ENCODE data around the gene STXBP1. TPM values are rescaled to one million over a fixed set of nuclear protein-coding genes. Genes with fewer than 3 reads are reported as not detected.

STXBP1 gene
- 12.6 and 19.9 TPM in 2 replicates for total RNA-seq

DNA sequence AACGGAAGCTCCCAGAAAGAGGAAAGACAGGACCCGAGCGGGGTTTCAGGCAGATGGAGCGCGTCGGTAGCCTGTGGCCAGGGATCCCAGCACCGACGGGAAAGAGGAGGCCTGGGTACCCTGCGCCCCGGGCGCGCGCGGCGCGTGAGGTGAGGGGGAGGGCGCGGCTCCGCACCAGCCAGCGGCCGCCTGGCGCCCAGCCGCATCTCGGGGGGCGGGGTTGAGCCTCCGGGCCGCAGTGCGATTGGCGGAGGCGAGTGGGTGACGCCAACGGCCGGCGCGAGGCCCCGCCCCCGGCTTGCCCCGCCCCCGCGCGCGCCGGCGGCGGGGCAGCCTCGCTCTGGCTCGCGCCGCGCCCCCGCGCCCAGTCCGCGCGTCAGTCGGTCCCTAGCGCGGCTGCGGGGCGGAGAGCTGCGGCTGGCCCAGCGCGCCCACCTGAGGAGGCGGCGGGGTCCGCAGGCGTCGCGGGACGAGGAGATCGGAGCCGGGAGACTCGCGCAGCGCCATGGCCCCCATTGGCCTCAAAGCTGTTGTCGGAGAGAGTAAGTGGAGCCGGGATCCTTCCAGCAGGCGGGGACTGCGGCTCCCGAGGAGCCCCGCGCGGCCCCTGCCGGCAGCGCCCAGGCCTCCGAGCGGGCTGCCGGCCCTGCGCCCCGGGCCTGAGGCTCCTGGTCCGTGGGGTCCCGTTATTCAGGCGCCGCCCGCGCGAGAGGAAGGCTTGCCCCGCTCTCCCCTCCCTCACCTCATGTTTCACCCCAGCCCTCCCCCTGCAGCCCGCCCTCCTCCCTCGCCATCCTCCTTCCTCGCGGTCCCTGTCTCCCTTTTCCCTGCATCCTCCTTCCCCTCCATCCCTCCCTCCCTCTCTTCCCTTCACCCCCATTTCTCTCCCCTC, at the start of gene STXBP1:
TSS of gene STXBP1 (plus strand) at position 379 of the 892 bp plus-strand sequence. CDS start at position 506, 127 bp downstream.
- DNase-seq (ENCODE audit: low read depth): peak; percentile 82
- TF ChIP-seq, protein P1, sequence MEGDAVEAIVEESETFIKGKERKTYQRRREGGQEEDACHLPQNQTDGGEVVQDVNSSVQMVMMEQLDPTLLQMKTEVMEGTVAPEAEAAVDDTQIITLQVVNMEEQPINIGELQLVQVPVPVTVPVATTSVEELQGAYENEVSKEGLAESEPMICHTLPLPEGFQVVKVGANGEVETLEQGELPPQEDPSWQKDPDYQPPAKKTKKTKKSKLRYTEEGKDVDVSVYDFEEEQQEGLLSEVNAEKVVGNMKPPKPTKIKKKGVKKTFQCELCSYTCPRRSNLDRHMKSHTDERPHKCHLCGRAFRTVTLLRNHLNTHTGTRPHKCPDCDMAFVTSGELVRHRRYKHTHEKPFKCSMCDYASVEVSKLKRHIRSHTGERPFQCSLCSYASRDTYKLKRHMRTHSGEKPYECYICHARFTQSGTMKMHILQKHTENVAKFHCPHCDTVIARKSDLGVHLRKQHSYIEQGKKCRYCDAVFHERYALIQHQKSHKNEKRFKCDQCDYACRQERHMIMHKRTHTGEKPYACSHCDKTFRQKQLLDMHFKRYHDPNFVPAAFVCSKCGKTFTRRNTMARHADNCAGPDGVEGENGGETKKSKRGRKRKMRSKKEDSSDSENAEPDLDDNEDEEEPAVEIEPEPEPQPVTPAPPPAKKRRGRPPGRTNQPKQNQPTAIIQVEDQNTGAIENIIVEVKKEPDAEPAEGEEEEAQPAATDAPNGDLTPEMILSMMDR (IDR thresholded peaks at IDR 0.05; ENCODE audit: insufficient read depth, low read depth, low read length): peak; percentile 4
- peak within 1 kb of the TSS; percentile 77 for H3K4me3 ChIP-seq (ENCODE audit: low read depth, low read length)

DNA sequence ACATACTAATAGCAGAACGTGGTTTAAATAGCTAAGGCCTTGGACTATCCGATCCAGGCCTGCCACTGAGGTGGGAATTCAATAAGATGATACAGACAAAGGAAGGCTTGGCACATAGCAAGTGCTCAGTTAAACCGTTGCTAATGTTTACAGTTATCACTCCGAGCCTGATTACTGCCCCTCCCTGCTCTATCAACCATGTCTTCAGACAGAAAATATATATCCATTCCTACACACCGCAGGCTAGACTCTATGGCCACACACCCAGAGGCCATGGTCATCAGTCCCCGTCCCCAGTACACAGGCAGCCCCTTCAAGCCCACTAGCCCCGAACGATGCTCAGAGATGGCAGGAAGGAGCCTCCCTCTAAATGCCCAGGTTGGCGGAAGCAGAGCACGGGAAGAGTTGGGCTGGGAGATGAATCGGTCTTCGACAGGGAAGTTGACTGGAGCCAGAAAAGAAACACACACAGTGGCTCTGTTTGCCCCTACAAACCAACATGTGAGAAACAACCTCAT, 49.7 kb upstream of the STXBP1 start:
- H3K4me3 ChIP-seq (ENCODE audit: low read depth, low read length): no peak overlapping the region

DNA sequence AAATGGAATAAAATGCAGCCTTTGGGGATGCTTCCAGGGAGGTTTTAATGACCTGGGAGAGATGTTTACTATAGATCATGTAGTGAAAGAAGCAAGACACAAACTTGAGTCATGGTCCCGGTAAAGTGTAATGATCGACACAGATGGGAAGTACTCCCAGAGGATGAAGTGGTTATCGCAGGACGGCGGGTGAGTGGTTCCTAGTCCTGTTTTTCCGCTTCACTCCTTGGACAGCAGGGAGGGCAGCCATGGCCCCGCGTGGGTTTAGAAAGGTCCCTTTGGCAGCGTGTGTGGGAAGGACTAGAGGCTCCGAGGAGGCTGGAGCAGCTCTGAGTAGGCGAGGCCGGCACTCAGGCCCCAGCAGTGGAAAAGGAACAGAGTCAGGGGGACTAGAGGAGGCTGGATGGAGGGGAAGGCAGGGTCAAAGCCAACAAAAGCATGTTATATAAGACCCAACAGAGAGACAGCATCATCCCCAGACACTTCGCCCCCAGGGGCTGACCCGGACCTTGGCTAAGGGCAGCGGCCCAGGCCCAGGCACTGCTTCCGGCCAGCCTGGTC, 49.2 kb upstream of the STXBP1 start:
- H3K4me3 ChIP-seq (ENCODE audit: low read depth, low read length): peak overlapping the region; percentile 26
- DNase-seq (ENCODE audit: low read depth): peak; percentile 91
- TF ChIP-seq, protein P1 (IDR thresholded peaks at IDR 0.05; ENCODE audit: insufficient read depth, low read depth, low read length): peak; percentile 25

More for the DNA sequence above, 49.7 kb upstream of the STXBP1 start:
- TF ChIP-seq, protein P1 (IDR thresholded peaks at IDR 0.05; ENCODE audit: insufficient read depth, low read depth, low read length): no peak
- DNase-seq (ENCODE audit: low read depth): no peak

DNA sequence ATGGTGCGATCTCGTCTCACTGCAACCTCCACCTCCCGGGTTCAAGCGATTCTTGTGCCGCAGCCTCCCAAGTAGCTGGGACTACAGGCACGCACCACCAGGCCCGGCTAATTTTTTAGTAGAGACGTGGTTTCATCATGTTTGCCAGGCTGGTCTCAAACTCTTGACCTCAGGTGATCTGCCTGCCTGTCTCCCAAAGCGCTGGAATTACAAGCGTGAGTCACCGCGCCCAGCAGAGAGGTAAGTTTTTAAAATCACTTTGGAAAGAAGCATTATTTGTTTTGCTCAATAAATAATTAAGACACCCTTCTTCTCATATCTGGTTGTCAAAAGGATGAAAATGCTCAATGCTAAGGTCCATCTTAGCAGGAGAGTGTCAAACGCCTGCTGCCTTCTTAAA, 48.5 kb upstream of the STXBP1 start:
- no peak for DNase-seq (ENCODE audit: low read depth)
- H3K4me3 ChIP-seq (ENCODE audit: low read depth, low read length): no peak overlapping the region
- TF ChIP-seq, protein P1 (IDR thresholded peaks at IDR 0.05; ENCODE audit: insufficient read depth, low read depth, low read length): no peak

DNA sequence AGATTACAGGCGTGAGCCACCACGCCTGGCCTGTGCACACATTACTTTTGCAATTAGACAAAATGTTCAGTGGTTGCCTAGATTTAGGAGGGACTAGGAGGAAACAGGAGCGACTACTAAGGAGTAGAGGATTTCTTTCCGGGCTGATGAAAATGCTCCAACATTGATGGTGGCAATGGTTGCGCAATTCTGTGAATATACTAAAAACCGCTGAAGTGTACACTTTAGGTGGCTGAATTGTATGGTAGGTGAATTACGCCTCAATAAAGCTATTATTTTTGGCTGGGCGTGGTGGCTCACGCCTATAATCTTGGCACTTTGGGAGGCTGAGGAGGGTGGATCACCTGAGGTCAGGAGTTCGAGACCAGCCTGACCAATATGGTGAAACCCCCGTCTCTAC, 46.8 kb upstream of the STXBP1 start:
- TF ChIP-seq, protein P1 (IDR thresholded peaks at IDR 0.05; ENCODE audit: insufficient read depth, low read depth, low read length): no peak
- H3K4me3 ChIP-seq (ENCODE audit: low read depth, low read length): no peak overlapping the region
- DNase-seq (ENCODE audit: low read depth): no peak

DNA sequence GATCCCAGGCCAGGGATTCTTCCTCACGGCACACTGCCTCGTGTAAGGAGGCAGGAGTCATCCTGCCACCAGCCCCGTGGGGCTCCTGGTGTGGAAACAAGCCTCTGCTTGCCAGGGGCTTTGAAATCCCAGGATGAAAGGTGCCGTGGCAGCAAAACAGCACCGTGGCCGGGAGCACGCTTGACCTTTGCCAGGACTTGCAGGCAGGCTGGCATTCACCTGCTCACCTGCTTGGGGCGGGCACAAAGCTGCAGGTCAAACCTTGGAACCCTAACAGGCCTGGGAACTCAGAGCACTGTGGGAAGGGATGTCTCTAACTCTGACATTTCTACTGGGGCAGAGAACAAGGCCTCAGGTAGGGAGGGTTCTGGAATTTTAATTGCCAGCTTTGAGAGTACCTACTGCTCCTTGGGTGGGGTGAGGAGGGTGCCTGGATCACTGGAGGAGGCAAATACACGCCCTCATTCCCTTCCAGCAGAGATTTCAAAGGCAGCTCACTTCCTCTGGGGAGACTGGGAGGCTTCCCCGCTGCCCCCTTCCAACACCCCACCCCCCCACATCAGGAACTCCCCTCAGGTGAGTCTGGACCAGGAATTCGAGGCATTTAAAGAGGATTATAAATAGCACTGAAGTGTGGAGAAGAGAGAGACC, 45.6 kb upstream of the STXBP1 start:
- TF ChIP-seq, protein P1 (IDR thresholded peaks at IDR 0.05; ENCODE audit: insufficient read depth, low read depth, low read length): no peak
- peak overlapping the region; percentile 94 for H3K4me3 ChIP-seq (ENCODE audit: low read depth, low read length)
- no peak for DNase-seq (ENCODE audit: low read depth)

Data from fibroblast of villous mesenchyme (primary cell).